22Rv1 (cell line): ENCODE data around the gene DNAJA4.
"Not testable (repeated sequence)": the region's sequence is repeated elsewhere in the genome, so short reads cannot be mapped to it uniquely, and the experiment has no call there.

ENCODE experiments used
- H3K27ac ChIP-seq: fragments of 450-650 bp; 2 replicates; pipeline ENCODE4 v1.5.1; 2017
- ZFX ChIP-seq: fragments of 450-650 bp; IDR thresholded peaks from 2 replicates; pipeline ENCODE4 v1.6.1; 2017; ENCODE audit warnings: antibody characterized with exemption, borderline replicate concordance
- TF ChIP-seq, protein P1 (sequence below): fragments of 450-650 bp; IDR thresholded peaks from 2 replicates; pipeline ENCODE4 v1.5.1; 2017; ENCODE audit warnings: mild to moderate bottlenecking

Gene DNAJA4

DNA sequence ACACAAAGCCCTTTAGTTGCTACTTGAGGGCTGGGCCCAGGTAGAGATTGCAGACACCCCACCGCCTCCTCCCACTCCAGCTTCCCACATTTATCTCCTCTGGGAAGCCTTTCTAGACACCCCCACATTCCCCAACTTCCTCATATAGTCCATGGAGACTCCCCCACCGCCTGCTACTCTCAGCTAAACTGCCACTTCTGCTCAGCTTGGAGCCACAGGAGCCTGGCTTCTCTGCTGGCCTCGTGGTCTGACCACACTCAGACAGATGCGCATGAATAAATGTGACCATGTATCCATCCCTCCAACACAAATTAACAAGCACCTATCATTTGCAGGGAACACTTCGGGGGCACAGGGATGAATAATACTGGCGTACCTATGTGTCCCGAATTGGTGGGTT, 19.5 kb upstream of the DNAJA4 start:
- TF ChIP-seq, protein P1, sequence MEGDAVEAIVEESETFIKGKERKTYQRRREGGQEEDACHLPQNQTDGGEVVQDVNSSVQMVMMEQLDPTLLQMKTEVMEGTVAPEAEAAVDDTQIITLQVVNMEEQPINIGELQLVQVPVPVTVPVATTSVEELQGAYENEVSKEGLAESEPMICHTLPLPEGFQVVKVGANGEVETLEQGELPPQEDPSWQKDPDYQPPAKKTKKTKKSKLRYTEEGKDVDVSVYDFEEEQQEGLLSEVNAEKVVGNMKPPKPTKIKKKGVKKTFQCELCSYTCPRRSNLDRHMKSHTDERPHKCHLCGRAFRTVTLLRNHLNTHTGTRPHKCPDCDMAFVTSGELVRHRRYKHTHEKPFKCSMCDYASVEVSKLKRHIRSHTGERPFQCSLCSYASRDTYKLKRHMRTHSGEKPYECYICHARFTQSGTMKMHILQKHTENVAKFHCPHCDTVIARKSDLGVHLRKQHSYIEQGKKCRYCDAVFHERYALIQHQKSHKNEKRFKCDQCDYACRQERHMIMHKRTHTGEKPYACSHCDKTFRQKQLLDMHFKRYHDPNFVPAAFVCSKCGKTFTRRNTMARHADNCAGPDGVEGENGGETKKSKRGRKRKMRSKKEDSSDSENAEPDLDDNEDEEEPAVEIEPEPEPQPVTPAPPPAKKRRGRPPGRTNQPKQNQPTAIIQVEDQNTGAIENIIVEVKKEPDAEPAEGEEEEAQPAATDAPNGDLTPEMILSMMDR: no peak
- TF ChIP-seq ZFX: no peak
- no peak overlapping the region for H3K27ac ChIP-seq

DNA sequence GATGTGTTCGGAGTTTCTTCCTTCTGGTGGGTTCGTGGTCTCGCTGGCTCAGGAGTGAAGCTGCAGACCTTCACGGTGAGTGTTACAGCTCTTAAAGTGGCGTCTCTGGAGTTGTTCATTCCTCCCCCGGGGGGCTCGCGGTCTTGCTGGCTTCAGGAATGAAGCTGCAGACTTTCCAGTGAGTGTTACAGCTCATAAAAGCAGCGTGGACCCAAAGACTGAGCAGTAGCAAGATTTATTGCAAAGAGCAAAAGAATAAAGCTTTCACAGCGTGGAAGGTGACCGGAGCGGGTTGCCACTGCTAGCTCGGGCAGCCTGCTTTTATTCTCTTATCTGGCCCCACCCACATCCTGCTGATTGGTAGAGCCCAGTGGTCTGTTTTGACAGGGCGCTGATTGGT, 19.0 kb upstream of the DNAJA4 start:
- not testable (repeated sequence) for H3K27ac ChIP-seq

DNA sequence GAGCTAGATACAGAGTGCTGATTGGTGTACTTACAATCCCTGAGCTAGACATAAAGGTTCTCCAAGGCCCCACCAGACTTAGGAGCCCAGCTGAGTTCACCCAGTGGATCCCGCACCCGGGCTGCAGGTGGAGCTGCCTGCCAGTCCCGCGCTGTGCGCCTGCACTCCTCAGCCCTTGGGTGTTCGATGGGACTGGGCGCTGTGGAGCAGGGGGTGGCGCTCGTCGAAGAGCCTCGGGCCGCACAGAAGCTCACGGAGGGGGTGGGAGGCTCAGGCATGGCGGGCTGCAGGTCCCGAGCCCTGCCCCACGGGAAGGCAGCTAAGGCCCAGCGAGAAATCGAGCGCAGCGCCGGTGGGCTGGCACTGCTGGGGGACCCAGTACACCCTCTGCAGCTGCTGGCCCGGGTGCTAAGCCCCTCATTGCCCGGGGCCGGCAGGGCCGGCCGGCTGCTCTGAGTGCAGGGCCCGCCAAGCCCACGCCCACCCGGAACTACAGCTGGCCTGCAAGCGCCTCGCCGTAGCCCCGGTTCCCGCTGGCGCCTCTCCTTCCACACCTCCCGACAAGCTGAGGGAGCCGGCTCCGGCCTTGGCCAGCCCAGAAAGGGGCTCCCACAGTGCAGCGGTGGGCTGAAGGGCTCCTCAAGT, 18.3 kb upstream of the DNAJA4 start:
- not testable (repeated sequence) for H3K27ac ChIP-seq

DNA sequence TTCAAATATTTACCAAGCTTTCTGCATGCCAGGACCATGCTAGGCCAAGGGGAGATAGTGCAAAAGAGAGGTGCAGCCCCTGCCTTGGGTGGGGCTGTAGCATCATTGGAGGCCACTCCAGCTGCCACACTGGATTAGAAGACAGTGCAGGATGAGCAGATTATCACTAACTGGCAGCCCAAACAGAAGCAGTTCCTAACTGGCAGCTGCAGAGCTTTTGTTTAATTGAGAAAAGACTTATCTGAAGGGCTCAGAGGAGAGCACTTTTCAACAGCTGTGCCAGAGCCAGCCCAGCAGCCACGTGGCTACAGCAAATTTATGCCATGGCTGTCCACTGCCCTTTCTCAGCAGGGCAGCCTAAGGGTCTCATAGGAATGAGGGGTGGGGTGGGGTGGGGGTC, 16.5 kb upstream of the DNAJA4 start:
- TF ChIP-seq ZFX: no peak
- H3K27ac ChIP-seq: no peak overlapping the region

DNA sequence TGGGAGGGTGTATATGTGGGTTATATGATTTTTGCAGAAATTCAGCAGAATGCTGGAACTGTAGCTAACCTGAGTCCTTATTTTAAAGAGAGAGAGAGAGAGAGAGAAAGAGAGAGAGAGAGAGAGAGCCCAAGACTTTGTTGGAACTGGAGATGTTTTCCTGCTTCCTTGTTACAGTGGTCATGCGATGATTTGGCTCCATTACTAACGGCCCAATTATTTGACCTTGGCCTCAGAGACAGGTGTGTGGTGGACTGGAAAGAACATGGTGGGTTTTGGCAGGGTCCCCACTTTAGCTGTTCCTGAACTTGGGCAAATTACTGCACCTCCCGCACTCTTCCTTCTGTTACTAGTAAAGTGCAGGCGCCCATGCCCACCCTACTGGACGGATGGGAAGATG, 15.2 kb upstream of the DNAJA4 start:
- TF ChIP-seq, protein P1: no peak
- TF ChIP-seq ZFX: no peak
- no peak overlapping the region for H3K27ac ChIP-seq

DNA sequence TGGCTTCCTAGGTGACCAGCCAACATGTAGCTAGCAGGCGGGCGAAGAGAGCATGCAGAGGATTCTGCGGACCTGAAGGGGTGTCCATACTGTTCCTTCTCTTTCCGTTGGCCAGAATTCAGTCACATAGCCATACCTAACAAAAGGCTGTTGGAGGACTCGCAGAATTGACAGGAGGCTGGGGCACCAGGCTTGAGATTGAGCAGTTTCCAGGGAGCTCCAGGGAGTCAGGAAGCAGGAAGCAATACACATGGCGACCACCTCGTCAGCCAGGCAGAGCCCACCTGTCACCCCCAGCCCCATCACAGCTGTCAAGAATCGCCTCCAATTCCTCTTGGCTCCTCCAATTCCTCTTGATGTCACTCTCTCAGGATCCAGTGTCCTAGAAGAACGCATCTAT, 13.2 kb upstream of the DNAJA4 start:
- no peak overlapping the region for H3K27ac ChIP-seq
- TF ChIP-seq, protein P1: no peak
- no peak for TF ChIP-seq ZFX

DNA sequence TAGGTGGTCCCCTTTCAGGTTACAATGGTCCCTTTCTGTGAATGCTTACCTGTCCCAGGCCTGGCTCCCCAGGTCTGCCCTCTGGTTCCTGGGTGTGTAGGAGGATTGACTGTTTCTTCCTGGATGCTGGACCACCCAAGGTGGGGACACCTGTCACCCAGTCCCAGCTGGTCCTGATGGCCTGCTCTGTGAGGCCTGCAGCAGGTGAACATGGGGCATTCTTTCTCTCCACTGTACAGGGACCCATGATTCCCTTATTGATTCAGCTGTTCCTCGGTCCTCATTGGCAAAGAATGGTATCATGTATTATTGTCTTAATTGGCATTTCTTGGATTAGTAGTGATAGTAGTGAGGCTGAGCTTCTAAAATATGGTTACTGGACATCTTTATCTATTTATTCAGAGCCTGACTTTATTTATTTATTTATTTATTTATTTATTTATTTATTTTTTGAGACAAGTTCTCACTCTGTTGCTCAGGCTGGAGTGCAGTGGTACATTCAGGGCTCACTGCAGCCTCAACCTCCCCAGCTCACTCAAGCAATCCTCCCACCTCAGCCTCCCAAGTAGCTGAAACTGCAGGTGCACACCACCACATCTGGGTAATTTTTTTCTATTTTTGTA, 8.8 kb upstream of the DNAJA4 start:
- no peak for TF ChIP-seq ZFX
- TF ChIP-seq, protein P1: no peak
- no peak overlapping the region for H3K27ac ChIP-seq

DNA sequence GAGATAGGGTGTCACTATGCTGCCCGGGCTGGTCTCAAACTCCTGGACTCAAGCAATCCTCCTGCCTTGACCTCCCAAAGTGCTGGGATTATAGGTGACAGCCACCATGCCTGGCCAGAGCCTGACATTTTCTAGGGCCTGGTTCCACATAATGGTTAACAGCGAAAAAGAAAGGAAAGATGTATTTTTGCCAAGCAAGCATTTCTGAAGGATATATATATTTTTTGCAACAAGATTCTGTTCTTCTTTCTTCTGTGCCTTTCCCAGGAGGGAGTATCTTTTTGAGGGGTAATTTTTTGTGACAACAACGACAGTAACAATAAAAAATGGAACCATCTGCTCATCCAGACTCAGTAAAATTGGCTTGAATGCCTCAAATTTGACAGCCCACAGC, 8.3 kb upstream of the DNAJA4 start:
- no peak for TF ChIP-seq ZFX
- TF ChIP-seq, protein P1: no peak
- H3K27ac ChIP-seq: no peak overlapping the region

DNA sequence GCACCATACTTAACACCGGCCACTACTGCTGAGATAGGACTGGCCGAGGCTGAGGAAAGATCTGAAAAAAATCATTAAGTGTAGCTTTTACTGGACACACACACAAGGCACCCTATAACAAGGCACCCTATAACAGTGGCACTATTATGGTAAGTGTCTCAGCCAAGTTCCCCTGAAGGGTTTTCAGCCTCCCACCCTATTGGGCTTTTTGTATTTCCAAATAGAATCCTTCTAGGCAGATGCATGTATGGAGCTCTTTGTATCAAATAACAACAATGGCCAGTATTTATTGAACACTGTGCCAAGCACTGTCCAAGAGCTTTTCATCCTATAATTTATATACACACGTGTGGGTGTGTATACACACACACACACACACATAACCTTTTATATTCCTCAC, 6.7 kb upstream of the DNAJA4 start:
- TF ChIP-seq, protein P1: no peak
- TF ChIP-seq ZFX: no peak
- H3K27ac ChIP-seq: no peak overlapping the region
